DMS153 (cell line): Measurements from ENCODE around the gene DCLRE1B.
A peak's percentile ranks its signal among the peaks of the same experiment; 100 is the strongest.

Experiments
- DNase-seq: peaks from one replicate; lab custom pipeline; 2025; lab: John Stamatoyannopoulos, UW

The DCLRE1B gene

DNA sequence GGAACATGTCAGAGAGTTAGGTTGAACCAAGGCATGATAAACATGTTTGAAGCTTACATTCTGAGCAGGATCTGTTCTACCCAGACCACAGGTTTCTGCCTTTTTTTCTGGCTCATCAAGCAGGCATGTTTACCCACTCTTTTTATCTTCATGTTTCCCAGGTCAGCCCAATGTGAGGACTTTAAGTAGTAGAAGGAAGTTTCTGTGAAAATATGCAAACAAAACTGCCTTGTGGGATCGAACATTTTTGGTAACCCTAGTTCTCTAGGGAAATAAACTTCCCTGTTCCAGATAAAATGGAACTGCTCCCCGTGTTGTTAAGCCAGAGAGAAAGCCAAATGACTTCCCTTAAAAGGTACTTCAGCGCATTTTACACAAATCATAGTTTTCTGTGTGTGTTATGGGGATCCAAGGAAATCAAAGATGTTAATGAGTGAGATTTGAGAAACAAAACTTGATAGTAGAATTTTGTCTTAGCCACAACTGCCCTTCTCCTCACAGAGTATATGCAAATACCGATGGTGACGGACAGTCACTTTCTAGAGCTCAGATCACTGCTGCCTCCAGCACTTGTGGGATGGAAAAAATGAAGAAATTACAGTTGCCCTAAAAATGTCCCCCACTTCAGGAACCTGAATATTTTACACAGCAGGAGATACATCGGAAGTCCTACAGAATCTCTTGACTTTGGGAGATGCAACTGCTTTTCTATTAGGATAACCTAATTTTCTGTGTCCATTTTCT is 23.2 kb downstream of the DCLRE1B start:
- no peak for DNase-seq

DNA sequence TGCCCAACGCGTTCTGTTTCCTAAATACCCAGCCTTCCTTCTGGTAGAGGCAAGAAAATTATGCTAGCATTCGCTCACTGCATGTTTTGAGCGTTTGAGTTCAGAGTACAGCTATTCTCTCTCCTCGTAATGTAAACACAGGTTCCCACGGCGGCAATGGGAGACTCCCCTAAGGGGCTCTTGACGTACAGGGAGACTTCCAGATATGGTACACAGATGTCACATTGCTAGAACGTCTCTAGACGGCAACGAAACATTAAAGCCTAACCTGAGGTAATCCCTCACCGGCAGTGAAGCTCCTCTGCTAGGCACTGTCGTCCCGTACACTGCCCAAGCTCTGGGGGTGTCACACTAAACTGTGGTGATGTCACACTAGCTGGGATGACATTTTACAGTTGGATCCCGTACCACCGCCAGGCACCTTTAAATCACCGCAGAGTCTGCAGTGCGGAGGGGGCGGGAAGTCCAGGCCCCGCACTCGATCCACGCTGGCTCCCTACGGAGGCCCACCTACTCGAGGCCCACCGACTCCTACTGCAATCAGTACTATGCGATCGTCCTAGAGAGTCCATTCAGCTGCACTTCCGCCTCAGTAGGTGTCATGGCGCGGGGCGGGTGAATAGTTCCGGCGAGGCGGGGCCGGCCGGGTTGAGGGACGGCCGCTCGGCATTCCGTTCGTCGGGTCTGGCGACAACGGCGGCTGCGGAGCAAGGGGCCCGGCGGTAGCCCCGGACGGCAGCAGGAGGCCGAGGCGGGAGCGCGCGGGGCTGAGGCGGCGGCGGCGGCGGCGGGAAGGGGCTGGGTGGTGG is 24.0 kb downstream of the DCLRE1B start, which contains the start of gene HIPK1:
Gene HIPK1, plus strand, starts transcription at position 384 of the 809 bp plus-strand sequence.
- peak; percentile 71 for DNase-seq

DNA sequence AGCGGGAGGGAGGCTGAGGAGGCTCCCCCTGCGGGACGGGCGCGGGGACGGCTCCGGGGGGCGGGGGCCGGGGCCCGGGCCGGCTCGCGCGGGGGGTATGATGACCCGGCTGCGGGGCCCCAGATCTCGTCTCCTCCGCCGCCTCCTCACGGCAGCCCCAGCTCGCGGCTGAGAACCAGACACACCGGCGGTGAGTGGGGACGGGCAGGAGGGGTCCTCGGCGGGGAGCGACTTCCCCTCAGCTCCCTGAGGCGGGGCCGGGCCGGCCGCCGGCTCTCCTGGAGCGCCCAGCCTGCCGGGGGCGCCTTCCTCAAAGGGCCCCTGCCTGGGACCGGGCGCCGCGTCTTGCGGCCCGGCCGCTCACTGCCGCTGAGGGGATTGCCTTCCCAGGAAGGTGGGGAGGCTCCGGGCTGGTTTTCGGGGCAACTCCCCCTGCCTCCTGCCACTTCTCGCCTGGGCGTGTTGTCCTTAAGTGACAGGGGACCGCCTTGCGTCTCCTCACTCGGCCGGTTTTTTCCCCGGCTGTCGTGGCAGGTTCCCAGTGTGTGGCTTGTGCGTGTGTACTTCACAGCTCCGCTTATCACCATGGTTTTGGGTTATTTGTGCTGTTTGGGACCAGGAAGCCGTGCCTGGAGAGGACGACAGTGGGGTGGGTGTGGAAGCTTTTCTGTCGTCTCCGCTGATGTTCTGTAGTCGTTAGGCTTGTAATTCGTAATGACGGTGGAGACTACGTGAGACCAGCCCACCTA is 24.8 kb downstream of the DCLRE1B start:
- no peak for DNase-seq

DNA sequence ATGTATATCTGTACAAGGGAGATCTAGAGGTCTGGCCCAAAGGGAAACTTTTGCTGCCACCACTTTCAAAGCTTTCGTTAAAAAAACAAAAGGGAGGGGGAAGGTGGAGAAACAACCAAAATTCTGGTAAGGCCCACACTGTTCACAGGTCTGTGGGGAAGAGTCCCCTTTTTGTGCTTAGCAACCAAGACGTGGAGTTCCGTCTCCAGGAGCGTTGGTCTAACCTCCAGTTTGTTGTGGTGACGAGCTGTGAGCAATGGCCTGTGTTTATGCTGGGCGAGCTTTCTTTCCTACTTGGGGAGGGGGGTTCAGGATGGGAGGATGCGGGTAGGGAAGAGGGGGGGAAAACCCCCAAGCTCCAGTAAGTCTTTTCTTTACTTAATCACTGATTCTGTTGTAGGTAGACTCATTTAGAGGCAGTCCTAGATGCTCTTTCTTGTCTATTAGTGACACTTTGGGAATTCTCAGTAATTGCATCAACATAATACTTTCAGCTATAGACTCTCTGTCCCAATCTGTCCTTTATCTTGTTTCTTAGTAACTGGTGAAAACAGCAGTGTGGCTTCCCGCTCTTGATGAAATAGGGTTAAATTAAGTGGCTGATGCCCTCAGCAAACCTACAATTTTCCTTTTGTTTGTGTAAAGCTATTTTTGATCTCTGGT is 25.5 kb downstream of the DCLRE1B start:
- no peak for DNase-seq

- no peak for DNase-seq
Observed at GRCh38 chr1:113931451-113931851, 26.3 kb downstream of the DCLRE1B start.

- no peak for DNase-seq
Observed at GRCh38 chr1:113934006-113934405, 28.9 kb downstream of the DCLRE1B start.

- no peak for DNase-seq
Observed at GRCh38 chr1:113934511-113935055, 29.5 kb downstream of the DCLRE1B start.

GRCh38 chr1:113935176-113935575 is 30.1 kb downstream of the DCLRE1B start:
- no peak for DNase-seq

GRCh38 chr1:113935970-113936369 is 30.8 kb downstream of the DCLRE1B start:
- DNase-seq, result no peak

DNA sequence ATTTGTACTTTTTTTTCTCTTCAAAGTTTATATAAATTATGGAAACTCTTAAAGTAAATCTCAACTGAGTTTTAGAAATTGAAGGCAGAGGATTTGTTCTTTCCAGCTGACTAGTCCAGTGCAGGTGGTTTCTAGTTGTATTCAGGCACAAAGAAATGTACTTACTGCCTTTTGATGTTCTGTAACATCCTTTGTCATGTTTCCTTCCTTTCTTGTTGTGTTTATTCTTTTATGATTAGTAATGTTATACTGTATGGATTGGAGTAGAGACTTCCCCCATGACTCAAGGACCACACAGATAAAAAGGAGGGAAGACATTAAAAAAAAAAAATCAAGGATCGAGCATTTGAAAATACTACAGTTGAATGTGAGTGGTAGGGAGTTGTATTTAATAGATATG is 32.0 kb downstream of the DCLRE1B start:
- no peak for DNase-seq

DNA sequence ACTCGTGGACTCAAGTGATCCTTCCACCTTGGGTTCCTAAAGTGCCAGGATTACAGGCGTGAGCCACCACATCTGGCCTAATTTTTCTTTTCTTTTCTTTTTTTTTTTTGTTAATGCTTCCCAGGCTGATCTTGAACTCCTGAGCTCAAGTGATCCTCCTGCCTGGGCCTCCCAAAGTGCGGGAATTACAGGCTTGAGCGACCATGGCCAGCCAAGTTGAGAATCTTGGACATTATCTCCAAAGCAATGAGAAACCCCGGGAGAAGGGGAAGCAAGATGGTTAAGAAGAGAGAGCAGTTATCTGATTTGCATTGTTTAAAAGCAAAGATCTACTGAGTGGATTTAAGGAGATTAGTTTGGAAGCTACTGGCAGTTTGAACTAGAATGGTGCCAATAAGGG is 33.1 kb downstream of the DCLRE1B start:
- no peak for DNase-seq

DNA sequence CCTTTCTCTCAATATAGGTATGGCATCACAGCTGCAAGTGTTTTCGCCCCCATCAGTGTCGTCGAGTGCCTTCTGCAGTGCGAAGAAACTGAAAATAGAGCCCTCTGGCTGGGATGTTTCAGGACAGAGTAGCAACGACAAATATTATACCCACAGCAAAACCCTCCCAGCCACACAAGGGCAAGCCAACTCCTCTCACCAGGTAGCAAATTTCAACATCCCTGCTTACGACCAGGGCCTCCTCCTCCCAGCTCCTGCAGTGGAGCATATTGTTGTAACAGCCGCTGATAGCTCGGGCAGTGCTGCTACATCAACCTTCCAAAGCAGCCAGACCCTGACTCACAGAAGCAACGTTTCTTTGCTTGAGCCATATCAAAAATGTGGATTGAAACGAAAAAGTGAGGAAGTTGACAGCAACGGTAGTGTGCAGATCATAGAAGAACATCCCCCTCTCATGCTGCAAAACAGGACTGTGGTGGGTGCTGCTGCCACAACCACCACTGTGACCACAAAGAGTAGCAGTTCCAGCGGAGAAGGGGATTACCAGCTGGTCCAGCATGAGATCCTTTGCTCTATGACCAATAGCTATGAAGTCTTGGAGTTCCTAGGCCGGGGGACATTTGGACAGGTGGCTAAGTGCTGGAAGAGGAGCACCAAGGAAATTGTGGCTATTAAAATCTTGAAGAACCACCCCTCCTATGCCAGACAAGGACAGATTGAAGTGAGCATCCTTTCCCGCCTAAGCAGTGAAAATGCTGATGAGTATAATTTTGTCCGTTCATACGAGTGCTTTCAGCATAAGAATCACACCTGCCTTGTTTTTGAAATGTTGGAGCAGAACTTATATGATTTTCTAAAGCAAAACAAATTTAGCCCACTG is 35.5 kb downstream of the DCLRE1B start:
- DNase-seq, result no peak

DNA sequence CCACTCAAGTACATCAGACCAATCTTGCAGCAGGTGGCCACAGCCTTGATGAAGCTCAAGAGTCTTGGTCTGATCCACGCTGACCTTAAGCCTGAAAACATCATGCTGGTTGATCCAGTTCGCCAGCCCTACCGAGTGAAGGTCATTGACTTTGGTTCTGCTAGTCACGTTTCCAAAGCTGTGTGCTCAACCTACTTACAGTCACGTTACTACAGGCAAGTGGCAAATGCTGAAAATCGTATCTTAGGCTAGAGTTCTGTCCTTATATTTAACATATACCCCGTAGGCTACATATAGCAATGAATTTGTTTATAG is 36.1 kb downstream of the DCLRE1B start:
- no peak for DNase-seq

DNA sequence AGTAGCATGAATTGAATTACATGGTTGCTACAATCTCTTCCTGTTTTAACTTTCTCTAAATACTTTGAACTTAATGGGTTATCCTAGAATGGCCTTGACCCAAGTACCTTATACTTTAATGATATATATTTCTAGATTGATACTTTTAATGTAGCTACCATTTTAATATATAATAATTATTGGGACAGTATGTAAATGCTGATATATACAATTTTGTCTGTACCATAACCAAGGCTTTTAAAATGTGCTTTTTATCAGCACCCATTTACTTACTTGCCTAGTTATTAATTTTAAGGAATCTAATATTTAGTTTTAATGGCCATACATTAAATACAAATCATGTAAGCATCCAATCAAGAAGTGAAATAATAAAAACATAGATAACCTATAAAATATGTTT is 37.4 kb downstream of the DCLRE1B start:
- no peak for DNase-seq

GRCh38 chr1:113943028-113943811 is 38.1 kb downstream of the DCLRE1B start:
- DNase-seq, result no peak

DNA sequence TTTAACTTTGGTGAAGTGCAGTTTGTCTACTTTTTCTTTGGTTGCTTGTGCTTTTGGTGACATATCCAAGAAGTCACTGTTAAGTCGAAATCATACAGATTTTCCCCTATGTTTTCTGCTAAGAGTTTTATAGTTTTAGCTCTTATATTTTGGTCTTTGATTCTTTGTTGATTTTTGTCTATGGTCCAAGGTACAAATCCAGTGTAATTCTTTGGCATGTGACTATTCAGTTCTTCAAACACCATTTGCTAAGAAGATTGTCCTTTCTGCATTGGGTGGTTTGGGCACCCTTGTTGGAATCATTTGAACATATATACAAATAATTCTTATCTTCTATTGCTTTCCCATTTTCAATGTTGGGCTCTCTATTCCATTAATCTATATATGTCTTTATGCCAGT is 40.2 kb downstream of the DCLRE1B start:
- no peak for DNase-seq

- no peak for DNase-seq
Observed at GRCh38 chr1:113946112-113946511, 41.0 kb downstream of the DCLRE1B start.

DNA sequence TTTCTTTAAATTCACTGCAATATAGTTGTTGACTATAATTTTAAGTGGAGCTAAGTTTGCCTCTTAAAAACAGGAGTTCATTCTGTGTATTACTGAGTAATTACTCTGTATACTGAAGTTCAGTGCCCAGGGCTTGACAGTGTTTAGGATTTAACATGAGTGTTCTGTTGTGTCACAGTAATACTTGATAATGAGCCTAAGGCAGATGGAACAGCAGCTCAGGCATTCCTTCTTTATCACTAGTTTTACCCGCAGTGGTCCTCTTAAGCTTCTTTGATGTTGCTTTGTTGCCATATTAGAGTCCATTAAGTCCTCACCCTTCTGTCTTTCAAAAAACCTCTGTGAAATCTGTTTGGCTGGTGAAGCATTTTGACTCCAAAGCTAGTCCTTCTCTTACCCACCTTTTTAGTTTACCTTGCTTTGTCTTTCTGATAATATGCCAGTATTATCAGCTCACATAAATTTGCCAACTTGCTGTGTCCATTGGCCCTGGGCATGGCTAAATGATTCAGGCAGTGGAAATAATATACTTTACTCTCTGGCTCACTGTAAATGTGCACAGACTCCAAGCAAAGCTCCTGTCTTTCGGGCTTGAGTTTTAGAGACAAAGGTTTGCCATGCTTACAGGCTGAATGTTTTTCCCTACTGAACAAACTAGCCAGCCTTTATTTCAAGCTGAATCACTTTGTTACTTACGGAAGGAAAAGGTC is 41.7 kb downstream of the DCLRE1B start:
- no peak for DNase-seq

GRCh38 chr1:113947388-113948107 is 42.4 kb downstream of the DCLRE1B start:
- DNase-seq, result no peak
